ENCODE measurements around the gene VGLL3.

GRCh38 chr3:86921971-86922680 is 68.8 kb downstream of the VGLL3 start:
- TF ChIP-seq BACH2 (CRISPR knock-in tag; IDR thresholded peaks at IDR 0.05; ENCODE audit: borderline replicate concordance) (no peak), ZFP30 (CRISPR knock-in tag; IDR thresholded peaks at IDR 0.05) (no peak), ARNTL (CRISPR knock-in tag; IDR thresholded peaks at IDR 0.05; ENCODE audit: borderline replicate concordance, low read depth) (no peak), TSHZ2 (CRISPR knock-in tag; IDR thresholded peaks at IDR 0.05) (no peak), RARB (CRISPR knock-in tag; IDR thresholded peaks at IDR 0.05) (no peak)
